ENCODE measurements around the gene SNX12.

Gene SNX12

GRCh38 chrX:71109051-71109450 lies 40.9 kb upstream of the SNX12 start (continued):
- TF ChIP-seq, protein P1, sequence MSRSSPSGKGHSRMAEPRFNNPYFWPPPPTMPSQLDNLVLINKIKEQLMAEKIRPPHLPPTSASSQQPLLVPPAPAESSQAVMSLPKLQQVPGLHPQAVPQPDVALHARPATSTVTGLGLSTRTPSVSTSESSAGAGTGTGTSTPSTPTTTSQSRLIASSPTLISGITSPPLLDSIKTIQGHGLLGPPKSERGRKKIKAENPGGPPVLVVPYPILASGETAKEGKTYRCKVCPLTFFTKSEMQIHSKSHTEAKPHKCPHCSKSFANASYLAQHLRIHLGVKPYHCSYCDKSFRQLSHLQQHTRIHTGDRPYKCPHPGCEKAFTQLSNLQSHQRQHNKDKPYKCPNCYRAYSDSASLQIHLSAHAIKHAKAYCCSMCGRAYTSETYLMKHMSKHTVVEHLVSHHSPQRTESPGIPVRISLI (tag by site-specific recombination; IDR thresholded peaks at IDR 0.05) = no peak

DNA sequence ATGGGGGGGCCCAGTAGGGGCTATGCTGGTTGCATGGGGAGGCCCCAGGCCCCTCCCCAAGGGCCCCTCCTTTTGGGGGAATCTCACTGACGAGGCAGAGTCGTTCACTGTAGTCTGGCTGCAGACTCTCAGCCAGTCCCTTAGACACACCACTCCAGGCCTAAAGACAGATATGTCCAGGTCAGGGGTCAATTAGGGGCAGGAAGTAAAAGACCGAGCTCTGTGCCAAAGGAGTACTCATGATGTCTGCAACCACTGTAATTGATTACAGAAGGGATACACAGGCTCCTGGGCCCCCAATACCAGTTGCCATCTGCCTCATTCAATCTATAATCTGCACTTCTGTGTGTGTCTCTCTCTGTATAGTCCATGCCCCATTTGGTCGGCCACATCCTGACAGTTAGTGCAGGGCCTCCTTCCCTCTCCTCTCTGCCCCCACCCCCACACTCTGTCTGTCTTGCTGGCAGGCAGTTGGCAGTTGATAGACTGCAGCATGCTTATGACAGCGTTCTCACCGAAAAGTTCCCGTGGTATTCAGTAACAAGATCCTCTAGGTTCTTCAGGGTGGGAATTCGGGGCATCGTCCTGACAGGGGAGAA lies 39.7 kb upstream of the SNX12 start:
- H3K4me1 ChIP-seq (ENCODE audit: control insufficient read depth, insufficient read depth, low read length) = no peaks in the 10 kb centered on the region

GRCh38 chrX:71107245-71107644 lies 39.1 kb upstream of the SNX12 start:
- POLR2A ChIA-PET = no interaction called here

More for the DNA sequence above, 39.7 kb upstream of the SNX12 start:
- CTCF ChIA-PET = interaction anchor here (0.6 kb wide), 1 partner anchor 1614 kb away, joined by 3 read pairs; no protein-coding TSS in a partner anchor
- Histone ChIP-seq H3K36me3 (ENCODE audit: control insufficient read depth in 2 of 2, insufficient read depth in 1 of 2, low read length in 2 of 2) (no peaks in the 10 kb centered on the region), H3K9me3 (ENCODE audit: control insufficient read depth, insufficient read depth, low read depth, low read length) (no peaks in the 10 kb centered on the region), H3K4me3 (ENCODE audit: low read depth, low read length) (no peak overlapping the region), H3K27ac (ENCODE audit: extremely low read depth, low read depth, low read length) (no peak overlapping the region)
- TF ChIP-seq, protein P2, sequence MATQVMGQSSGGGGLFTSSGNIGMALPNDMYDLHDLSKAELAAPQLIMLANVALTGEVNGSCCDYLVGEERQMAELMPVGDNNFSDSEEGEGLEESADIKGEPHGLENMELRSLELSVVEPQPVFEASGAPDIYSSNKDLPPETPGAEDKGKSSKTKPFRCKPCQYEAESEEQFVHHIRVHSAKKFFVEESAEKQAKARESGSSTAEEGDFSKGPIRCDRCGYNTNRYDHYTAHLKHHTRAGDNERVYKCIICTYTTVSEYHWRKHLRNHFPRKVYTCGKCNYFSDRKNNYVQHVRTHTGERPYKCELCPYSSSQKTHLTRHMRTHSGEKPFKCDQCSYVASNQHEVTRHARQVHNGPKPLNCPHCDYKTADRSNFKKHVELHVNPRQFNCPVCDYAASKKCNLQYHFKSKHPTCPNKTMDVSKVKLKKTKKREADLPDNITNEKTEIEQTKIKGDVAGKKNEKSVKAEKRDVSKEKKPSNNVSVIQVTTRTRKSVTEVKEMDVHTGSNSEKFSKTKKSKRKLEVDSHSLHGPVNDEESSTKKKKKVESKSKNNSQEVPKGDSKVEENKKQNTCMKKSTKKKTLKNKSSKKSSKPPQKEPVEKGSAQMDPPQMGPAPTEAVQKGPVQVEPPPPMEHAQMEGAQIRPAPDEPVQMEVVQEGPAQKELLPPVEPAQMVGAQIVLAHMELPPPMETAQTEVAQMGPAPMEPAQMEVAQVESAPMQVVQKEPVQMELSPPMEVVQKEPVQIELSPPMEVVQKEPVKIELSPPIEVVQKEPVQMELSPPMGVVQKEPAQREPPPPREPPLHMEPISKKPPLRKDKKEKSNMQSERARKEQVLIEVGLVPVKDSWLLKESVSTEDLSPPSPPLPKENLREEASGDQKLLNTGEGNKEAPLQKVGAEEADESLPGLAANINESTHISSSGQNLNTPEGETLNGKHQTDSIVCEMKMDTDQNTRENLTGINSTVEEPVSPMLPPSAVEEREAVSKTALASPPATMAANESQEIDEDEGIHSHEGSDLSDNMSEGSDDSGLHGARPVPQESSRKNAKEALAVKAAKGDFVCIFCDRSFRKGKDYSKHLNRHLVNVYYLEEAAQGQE (tag by site-specific recombination; IDR thresholded peaks at IDR 0.05) = no peak
- POLR2A ChIA-PET = no interaction called here

More at GRCh38 chrX:71107245-71107644, 39.1 kb upstream of the SNX12 start:
- no peak overlapping the region for H3K27ac ChIP-seq (ENCODE audit: extremely low read depth, low read depth, low read length)
- H3K9me3 ChIP-seq (ENCODE audit: control insufficient read depth, insufficient read depth, low read depth, low read length) = no peaks in the 10 kb centered on the region
- no peaks in the 10 kb centered on the region for H3K4me1 ChIP-seq (ENCODE audit: control insufficient read depth, insufficient read depth, low read length)
- H3K36me3 ChIP-seq (ENCODE audit: control insufficient read depth in 2 of 2, insufficient read depth in 1 of 2, low read length in 2 of 2) = no peaks in the 10 kb centered on the region
- TF ChIP-seq MEIS1 (CRISPR knock-in tag; IDR thresholded peaks at IDR 0.05; ENCODE audit: borderline replicate concordance) (no peak), ZFP3 (tag by site-specific recombination; IDR thresholded peaks at IDR 0.05; ENCODE audit: low read depth) (no peak), ZBTB21 (tag by site-specific recombination; IDR thresholded peaks at IDR 0.05) (no peak), GLI4 (tag by site-specific recombination; IDR thresholded peaks at IDR 0.05) (no peak), HOXA7 (CRISPR knock-in tag; IDR thresholded peaks at IDR 0.05; ENCODE audit: borderline replicate concordance) (no peak), ZNF292 (tag by site-specific recombination; IDR thresholded peaks at IDR 0.05; ENCODE audit: borderline replicate concordance, low read depth) (no peak), HIC1 (tag by site-specific recombination; IDR thresholded peaks at IDR 0.05) (no peak), ZNF19 (tag by site-specific recombination; IDR thresholded peaks at IDR 0.05; ENCODE audit: low read depth) (no peak), ZNF561 (tag by site-specific recombination; IDR thresholded peaks at IDR 0.05; ENCODE audit: borderline replicate concordance) (no peak)
- TF ChIP-seq, protein P3, sequence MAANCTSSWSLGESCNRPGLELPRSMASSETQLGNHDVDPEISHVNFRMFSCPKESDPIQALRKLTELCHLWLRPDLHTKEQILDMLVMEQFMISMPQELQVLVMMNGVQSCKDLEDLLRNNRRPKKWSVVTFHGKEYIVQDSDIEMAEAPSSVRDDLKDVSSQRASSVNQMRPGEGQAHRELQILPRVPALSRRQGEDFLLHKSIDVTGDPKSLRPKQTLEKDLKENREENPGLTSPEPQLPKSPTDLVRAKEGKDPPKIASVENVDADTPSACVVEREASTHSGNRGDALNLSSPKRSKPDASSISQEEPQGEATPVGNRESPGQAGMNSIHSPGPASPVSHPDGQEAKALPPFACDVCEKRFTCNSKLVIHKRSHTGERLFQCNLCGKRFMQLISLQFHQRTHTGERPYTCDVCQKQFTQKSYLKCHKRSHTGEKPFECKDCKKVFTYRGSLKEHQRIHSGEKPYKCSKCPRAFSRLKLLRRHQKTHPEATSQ (tag by site-specific recombination; IDR thresholded peaks at IDR 0.05) = no peak
- no peak overlapping the region for H3K4me3 ChIP-seq (ENCODE audit: low read depth, low read length)
- CTCF ChIA-PET = no interaction called here

All from HEK293 (cell line).